ENCODE data around the gene AGER.
"Not testable (repeated sequence)": the region's sequence is repeated elsewhere in the genome, so short reads cannot be mapped to it uniquely, and the experiment has no call there.

Gene AGER

GRCh38 chr6:32146687-32147086 is 37.4 kb downstream of the AGER start:
- no peak for DNase-seq

DNA sequence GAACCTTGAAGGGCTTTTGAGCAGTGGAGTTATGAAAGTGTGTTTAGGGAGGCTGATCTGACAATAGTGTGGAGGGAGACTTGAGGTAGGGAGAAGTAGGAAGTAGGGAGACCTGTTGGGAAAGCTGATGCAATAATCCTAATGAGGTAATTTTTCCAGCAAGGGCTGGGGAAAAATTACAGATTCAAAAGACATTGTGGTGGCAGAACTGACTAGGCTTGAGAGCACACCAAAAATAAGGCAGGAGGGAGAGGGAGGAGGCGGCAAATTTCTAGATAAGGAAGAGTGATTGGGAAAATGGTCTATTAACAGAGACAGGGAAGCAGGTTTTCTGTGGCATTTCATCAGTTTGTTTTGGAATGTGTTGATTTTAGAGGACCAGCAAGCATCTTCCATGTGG is 37.8 kb downstream of the AGER start:
- peak; percentile 21 for DNase-seq

- DNase-seq: not testable (repeated sequence)
These were observed 39.8 kb downstream of the AGER start for GRCh38 chr6:32144238-32144637.

DNA sequence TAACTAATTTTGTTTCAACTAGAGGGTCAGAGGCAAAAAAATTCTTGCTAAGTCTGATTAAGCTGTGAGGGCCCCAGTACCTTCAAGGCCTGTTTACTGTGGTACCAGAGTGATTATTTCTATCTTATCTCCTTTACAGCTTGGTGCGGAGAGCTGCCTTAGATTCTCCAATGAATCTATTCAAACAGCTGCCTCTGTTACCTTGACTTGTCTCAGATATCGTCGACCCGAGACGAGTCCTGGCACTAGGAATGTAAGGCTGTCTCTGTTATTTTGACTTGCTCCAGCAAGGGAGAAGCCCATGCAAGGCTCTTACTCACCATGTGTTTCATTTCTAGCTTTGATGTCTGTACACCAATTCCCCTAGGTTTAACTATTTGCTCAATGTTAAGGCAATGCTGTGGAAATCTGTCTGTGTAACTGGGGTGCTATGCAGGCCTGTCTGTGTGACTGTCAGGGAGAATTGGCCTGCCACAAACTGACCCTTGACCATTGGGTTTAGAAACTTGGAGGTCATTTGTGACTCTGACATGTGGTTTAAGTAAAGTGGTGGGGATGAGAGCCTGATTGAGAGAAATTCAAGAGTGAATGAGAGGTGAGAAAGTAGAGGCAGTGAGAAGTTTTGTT is 43.5 kb downstream of the AGER start:
- peak; percentile 21 for DNase-seq

GRCh38 chr6:32139590-32139989 is 44.5 kb downstream of the AGER start:
- no peak for DNase-seq

DNA sequence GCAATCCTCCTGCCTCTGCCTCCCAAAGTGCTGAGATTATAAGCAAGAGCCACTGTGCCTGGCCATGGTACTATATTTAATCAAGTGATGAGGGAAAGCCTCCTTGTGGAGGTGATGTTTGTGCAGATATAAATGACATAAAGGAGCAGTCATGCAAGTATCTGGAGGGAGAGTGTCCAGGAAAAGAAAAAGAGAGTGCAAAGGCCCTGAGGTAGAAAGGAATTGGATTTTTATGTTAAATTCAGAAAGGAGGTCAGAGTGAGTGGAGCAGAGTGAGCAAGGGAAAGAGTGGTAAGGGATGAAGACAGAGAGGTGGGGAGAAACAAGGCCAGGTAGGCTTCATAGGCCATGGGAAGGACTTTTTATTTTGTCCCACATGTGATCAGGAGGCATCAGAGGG is 46.6 kb downstream of the AGER start:
- DNase-seq: no peak

- peak; percentile 73 for DNase-seq
These were observed 50.3 kb downstream of the AGER start for GRCh38 chr6:32133786-32134185.

DNA sequence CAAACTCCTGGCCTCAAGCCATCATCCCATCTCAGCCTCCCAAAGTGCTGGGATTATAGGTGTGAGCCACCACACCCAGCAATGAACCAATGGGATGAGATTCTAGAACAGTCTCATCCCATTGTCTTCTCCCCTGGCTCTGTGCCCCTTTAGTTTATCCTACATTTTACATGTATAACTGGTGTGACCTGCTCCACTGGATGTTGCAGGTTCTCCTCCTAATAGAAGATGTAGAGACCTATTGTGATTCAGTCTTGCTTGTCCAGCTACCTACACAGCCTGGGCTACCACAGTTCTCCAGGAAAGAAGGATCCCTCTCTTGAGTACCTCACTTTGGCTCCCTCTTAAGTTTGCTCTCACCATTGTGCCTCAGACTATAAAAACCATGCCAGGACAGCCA is 51.9 kb downstream of the AGER start:
- DNase-seq: no peak

- no peak for DNase-seq
These were observed 52.6 kb downstream of the AGER start for GRCh38 chr6:32131439-32131948.

All from fibroblast of upper back skin (primary cell).